Activated CD4-positive, alpha-beta memory T cell treated with anti-CD3 and anti-CD28 coated beads for 36 hours (primary cell): ENCODE results near the gene GALNS. TPM values are rescaled to one million over a fixed set of nuclear protein-coding genes. Genes with fewer than 3 reads are reported as not detected.

Experiments used
- CTCF ChIA-PET: fragments of 350-600 bp; sonication (Branson Sonifier 250); formaldehyde crosslinking; loops from one replicate; lab custom pipeline; 2021; ENCODE audit warnings: antibody characterized with exemption, inconsistent platforms; lab: Charles Lee
- POLR2A ChIA-PET: fragments of 350-600 bp; sonication (Branson Sonifier 250); formaldehyde crosslinking; loops from one replicate; lab custom pipeline; 2021; ENCODE audit warnings: antibody characterized with exemption; lab: Charles Lee
- DNase-seq: peaks from one replicate; pipeline ENCODE4 v3.0.0-alpha.2; 2020
- H3K27ac Mint-ChIP-seq: one replicate; pipeline ENCODE4 v1.8.0; 2021; ENCODE audit warnings: mixed read lengths
- H3K27me3 Mint-ChIP-seq: one replicate; pipeline ENCODE4 v1.8.0; 2021; ENCODE audit warnings: mixed read lengths
- H3K36me3 Mint-ChIP-seq: one replicate; pipeline ENCODE4 v1.8.0; 2021; ENCODE audit warnings: mixed read lengths
- H3K4me1 Mint-ChIP-seq: one replicate; pipeline ENCODE4 v1.8.0; 2021; ENCODE audit warnings: low read depth, mixed read lengths
- H3K4me3 Mint-ChIP-seq: one replicate; pipeline ENCODE4 v1.8.0; 2021; ENCODE audit warnings: mild to moderate bottlenecking, mixed read lengths
- H3K9me3 Mint-ChIP-seq: one replicate; pipeline ENCODE4 v1.8.0; 2021; ENCODE audit warnings: mixed read lengths
- intact Hi-C: fragments of 100-400 bp; cut with micrococcal nuclease; formaldehyde crosslinking; loops from one replicate; pipeline ENCODE4 v1.15.1; 2023
- total RNA-seq, 2 experiments: library from RNA; stranded (reverse); gene quantifications; one replicate each; pipeline ENCODE4 v1.2.3, GENCODE V29; 2021

Gene GALNS
- total RNA-seq, 2 experiments from 2014 or later: 22.0 to 24.1 TPM

- intact Hi-C loops: no loop called here
- Mint-ChIP-seq H3K27ac (no peak overlapping the region), H3K36me3 (no peaks in the 10 kb centered on the region), H3K27me3 (no peaks in the 10 kb centered on the region), H3K4me3 (no peak overlapping the region), H3K4me1 (peaks cover 51% of the 10 kb centered on the region), H3K9me3 (no peaks in the 10 kb centered on the region)
- POLR2A ChIA-PET: interaction anchor here (0.8 kb wide), 1 partner anchor 10 kb away, joined by 3 read pairs; no protein-coding TSS in a partner anchor
- peak; percentile 48 for DNase-seq
- CTCF ChIA-PET: interaction anchor here (0.6 to 1.4 kb wide), 4 partner anchors 24 to 32 kb away, joined by 3 to 7 read pairs (median 4); no protein-coding TSS in a partner anchor
These were observed 86.9 kb downstream of the GALNS start for GRCh38 chr16:88769617-88770460.

GRCh38 chr16:88768071-88768783, 88.5 kb downstream of the GALNS start:
- Mint-ChIP-seq H3K36me3 (no peaks in the 10 kb centered on the region), H3K9me3 (no peaks in the 10 kb centered on the region), H3K4me3 (no peak overlapping the region), H3K27ac (no peak overlapping the region), H3K27me3 (no peaks in the 10 kb centered on the region), H3K4me1 (peaks cover 43% of the 10 kb centered on the region)
- CTCF ChIA-PET: interaction anchor here (3.0 kb wide), 1 partner anchor 31 kb away, joined by 23 read pairs; no protein-coding TSS in a partner anchor
- intact Hi-C loops: no loop called here
- POLR2A ChIA-PET: no interaction called here
- DNase-seq: no peak

GRCh38 chr16:88767546-88768070, 89.1 kb downstream of the GALNS start:
- Mint-ChIP-seq H3K27me3 (no peaks in the 10 kb centered on the region), H3K4me3 (no peak overlapping the region), H3K9me3 (no peaks in the 10 kb centered on the region), H3K27ac (peak overlapping the region; percentile 6), H3K4me1 (peaks cover 40% of the 10 kb centered on the region), H3K36me3 (no peaks in the 10 kb centered on the region)
- CTCF ChIA-PET: interaction anchor here (3.0 kb wide), 1 partner anchor 30 kb away, joined by 23 read pairs; no protein-coding TSS in a partner anchor
- DNase-seq: no peak
- POLR2A ChIA-PET: interaction anchor here (0.6 to 1.1 kb wide), 2 partner anchors 19 to 89 kb away, joined by 3 to 4 read pairs; partner anchors contain the start of genes GALNS and TRAPPC2L
- intact Hi-C loops: no loop called here

- POLR2A ChIA-PET: interaction anchor here (0.6 to 1.1 kb wide), 2 partner anchors 19 to 90 kb away, joined by 3 to 4 read pairs; partner anchors contain the start of genes GALNS and TRAPPC2L
- no peaks in the 10 kb centered on the region for H3K36me3 Mint-ChIP-seq
- H3K9me3 Mint-ChIP-seq: no peaks in the 10 kb centered on the region
- peaks cover 40% of the 10 kb centered on the region for H3K4me1 Mint-ChIP-seq
- CTCF ChIA-PET: interaction anchor here (0.8 to 3.0 kb wide), 4 partner anchors 13 to 33 kb away, joined by 3 to 23 read pairs (median 5); no protein-coding TSS in a partner anchor
- no peak overlapping the region for H3K4me3 Mint-ChIP-seq
- H3K27ac Mint-ChIP-seq: peak overlapping the region; percentile 6
- H3K27me3 Mint-ChIP-seq: no peaks in the 10 kb centered on the region
- intact Hi-C loops: no loop called here
- DNase-seq: no peak
These were observed 89.8 kb downstream of the GALNS start for GRCh38 chr16:88766975-88767374.

GRCh38 chr16:88764913-88765349, 91.8 kb downstream of the GALNS start:
- CTCF ChIA-PET: interaction anchor here (1.1 to 2.0 kb wide), 3 partner anchors 15 to 50 kb away, joined by 3 to 8 read pairs (median 7); no protein-coding TSS in a partner anchor
- H3K4me1 Mint-ChIP-seq: peaks cover 39% of the 10 kb centered on the region
- intact Hi-C loops: no loop called here
- no peaks in the 10 kb centered on the region for H3K27me3 Mint-ChIP-seq
- no peak overlapping the region for H3K4me3 Mint-ChIP-seq
- no peaks in the 10 kb centered on the region for H3K9me3 Mint-ChIP-seq
- no peak for DNase-seq
- H3K36me3 Mint-ChIP-seq: no peaks in the 10 kb centered on the region
- no peak overlapping the region for H3K27ac Mint-ChIP-seq
- POLR2A ChIA-PET: no interaction called here

GRCh38 chr16:88764080-88764479, 92.7 kb downstream of the GALNS start:
- ChIA-PET POLR2A (interaction anchor here (0.8 kb wide), 1 partner anchor 10 kb away, joined by 3 read pairs; no protein-coding TSS in a partner anchor), CTCF (interaction anchor here (1.4 to 1.9 kb wide), 3 partner anchors 16 to 27 kb away, joined by 3 to 8 read pairs (median 7); partner anchors contain the start of gene PIEZO1)
- Mint-ChIP-seq H3K27me3 (no peaks in the 10 kb centered on the region), H3K4me3 (no peak overlapping the region), H3K4me1 (peaks cover 42% of the 10 kb centered on the region), H3K9me3 (no peaks in the 10 kb centered on the region), H3K36me3 (no peaks in the 10 kb centered on the region), H3K27ac (no peak overlapping the region)
- DNase-seq: no peak
- intact Hi-C loops: no loop called here

Other genes with a start within 250 kb of the GALNS start
- under 1 TPM in 1 of 2 experiments, not detected in 1; 0.22 TPM for gene IL17C, start 218.4 kb downstream of the GALNS start, total RNA-seq
- gene CYBA, start 205.9 kb downstream of the GALNS start, total RNA-seq: 100 to 1,000 TPM; 262 to 265 TPM
- 100 to 1,000 TPM; 111 to 113 TPM for gene MVD, start 193.9 kb downstream of the GALNS start, total RNA-seq
- 1 to 10 TPM; 5.5 to 5.8 TPM for gene SNAI3, start 170.4 kb downstream of the GALNS start, total RNA-seq
- gene RNF166, start 150.5 kb downstream of the GALNS start, total RNA-seq: 10 to 100 TPM; 46.4 to 55.6 TPM
- 10 to 100 TPM; 38.0 to 41.6 TPM for gene CTU2, start 150.4 kb downstream of the GALNS start, total RNA-seq
- gene PIEZO1, start 71.7 kb downstream of the GALNS start, total RNA-seq: 100 to 1,000 TPM; 221 to 234 TPM
- 100 to 1,000 TPM; 169 to 183 TPM for gene CDT1, start 53.2 kb downstream of the GALNS start, total RNA-seq
- gene APRT, start 45.0 kb downstream of the GALNS start, total RNA-seq: 100 to 1,000 TPM; 270 to 272 TPM
- 10 to 100 TPM; 63.6 to 71.5 TPM for gene TRAPPC2L, start 180 bp upstream of the GALNS start, total RNA-seq
- gene PABPN1L, start 9.7 kb upstream of the GALNS start, total RNA-seq: not detected
- under 1 TPM in 1 of 2 experiments, not detected in 1; 0.12 TPM for gene CBFA2T3, start 120.3 kb upstream of the GALNS start, total RNA-seq
- 10 to 100 TPM; 36.1 to 37.3 TPM for gene ACSF3, start 236.9 kb upstream of the GALNS start, total RNA-seq